Panc1 (cell line): ENCODE results near the gene LONP1. TPM values are rescaled to one million over a fixed set of nuclear protein-coding genes. Genes with fewer than 3 reads are reported as not detected.
"Not testable (repeated sequence)": the region's sequence is repeated elsewhere in the genome, so short reads cannot be mapped to it uniquely, and the experiment has no call there.

Experiments used
- ATAC-seq: fragments of 200-7000 bp; cut with Tn5 transposase; 2 replicates; pipeline ENCODE4 v1.9.1; 2020; ENCODE audit warnings: mild to moderate bottlenecking, moderate library complexity
- BruUV-seq: library from RNA; stranded (reverse); fragments of 400-500 nt; replicated peaks from 2 replicates; lab custom pipeline; 2021; lab: Mats Ljungman, UMichigan
- CTCF ChIA-PET: fragments of 300-600 bp; sonication (Branson Sonifier 250); formaldehyde crosslinking; loops from one replicate; lab custom pipeline; 2022; ENCODE audit warnings: antibody characterized with exemption; lab: Charles Lee
- POLR2A ChIA-PET: fragments of 300-600 bp; sonication (Branson Sonifier 250); formaldehyde crosslinking; loops from one replicate; lab custom pipeline; 2022; ENCODE audit warnings: antibody characterized with exemption; lab: Charles Lee
- DNase-seq: peaks from one replicate; pipeline ENCODE4 v3.0.0-alpha.2; 2010; ENCODE audit warnings: low read depth, low spot score
- H3K27ac ChIP-seq: 2 replicates; pipeline ENCODE4 v1.5.1; 2011; ENCODE audit warnings: mild to moderate bottlenecking, low read length, inconsistent platforms
- H3K27me3 ChIP-seq: fragments of 200-500 bp; sonication (Bioruptor generic); 2 replicates; pipeline ENCODE4 v1.6.0; 2014; ENCODE audit warnings: low read length, inconsistent platforms; ENCODE audit not compliant: control insufficient read depth, insufficient read depth
- H3K36me3 ChIP-seq: fragments of 200-500 bp; sonication (Bioruptor generic); 2 replicates; pipeline ENCODE4 v1.5.1; 2014; ENCODE audit warnings: inconsistent platforms, mild to moderate bottlenecking, low read length, moderate library complexity; ENCODE audit not compliant: control insufficient read depth, insufficient read depth
- H3K4me1 ChIP-seq: 2 replicates; pipeline ENCODE4 v1.5.1; 2011; ENCODE audit warnings: inconsistent platforms, mild to moderate bottlenecking, low read length, moderate library complexity; ENCODE audit not compliant: control insufficient read depth, insufficient read depth
- H3K4me3 ChIP-seq, 2 experiments: 2 replicates each; pipeline ENCODE4 v1.5.1; 2011 to 2012; ENCODE audit warnings: low read depth in 2 of 2, low read length in 2 of 2, mild to moderate bottlenecking in 2 of 2, inconsistent platforms in 1 of 2, moderate library complexity in 1 of 2
- H3K9me3 ChIP-seq: fragments of 200-500 bp; sonication (Bioruptor generic); 2 replicates; pipeline ENCODE4 v1.5.1; 2014; ENCODE audit warnings: low read depth, mild to moderate bottlenecking, inconsistent platforms, low read length, moderate library complexity; ENCODE audit not compliant: control insufficient read depth, insufficient read depth
- CTCF ChIP-seq: fragments of 450-650 bp; IDR thresholded peaks from 2 replicates; pipeline ENCODE4 v1.5.1; 2017; ENCODE audit warnings: mild to moderate bottlenecking
- POLR2AphosphoS5 ChIP-seq: IDR thresholded peaks from 2 replicates; pipeline ENCODE4 v1.6.1; 2012; ENCODE audit warnings: mild to moderate bottlenecking, low read depth, low read length, moderate library complexity
- REST ChIP-seq, 2 experiments: IDR thresholded peaks; 2 replicates each; pipeline ENCODE4 v1.6.1; 2011 to 2012; ENCODE audit warnings: low read depth in 2 of 2, control low read depth in 1 of 2, low read length in 1 of 2, mild to moderate bottlenecking in 1 of 2, moderate library complexity in 1 of 2; ENCODE audit not compliant: insufficient read depth in 1 of 2
- SIN3A ChIP-seq: IDR thresholded peaks from 2 replicates; pipeline ENCODE4 v1.6.1; 2012; ENCODE audit warnings: low read depth, mild to moderate bottlenecking, low read length, moderate library complexity, borderline replicate concordance; ENCODE audit not compliant: insufficient read depth
- TCF7L2 ChIP-seq: IDR thresholded peaks from 2 replicates; pipeline ENCODE4 v1.6.1; 2011; ENCODE audit warnings: mild to moderate bottlenecking, low read depth, low read length, inconsistent platforms
- in situ Hi-C: cut with HindIII; loops from 2 replicates; pipeline ENCODE4 v1.10.0; 2016; ENCODE audit warnings: low sequenced_read_pairs, low pct_unique_long_range_greater_than_20kb
- intact Hi-C: fragments of 100-400 bp; cut with micrococcal nuclease; formaldehyde crosslinking; loops from one replicate; pipeline ENCODE4 v1.10.0; 2022; ENCODE audit not compliant: unreplicated experiment
- total RNA-seq: library from RNA; stranded (reverse); gene quantifications from one replicate; pipeline ENCODE4 v1.2.1, GENCODE V29; 2021; ENCODE audit not compliant: unreplicated experiment

LONP1 gene
- total RNA-seq, 1 experiment from 2014 or later = 93.0 TPM

GRCh38 chr19:5703819-5704818 is 15.8 kb downstream of the LONP1 start:
- H3K9me3 ChIP-seq = no peaks in the 10 kb centered on the region
- in situ Hi-C loops (no loop called here), intact Hi-C loops (no loop called here)
- ATAC-seq (no peak), DNase-seq (no peak)
- H3K4me3 ChIP-seq = no peak overlapping the region
- no peak for TF ChIP-seq REST (IDR thresholded peaks at IDR 0.05; ENCODE audit: insufficient read depth in 1 of 2, low read depth in 2 of 2, low read length in 1 of 2)
- TF ChIP-seq POLR2AphosphoS5 = no peak
- ChIA-PET POLR2A (no interaction called here), CTCF (no interaction called here)
- BruUV-seq = no TSS peak
- H3K4me1 ChIP-seq = no peaks in the 10 kb centered on the region
- no peak overlapping the region for H3K27ac ChIP-seq
- no peaks in the 10 kb centered on the region; the same call in none of the 2 replicates for H3K36me3 ChIP-seq
- H3K27me3 ChIP-seq = no peaks in the 10 kb centered on the region

- POLR2A ChIA-PET, BruUV-seq, CTCF ChIA-PET, ATAC-seq, H3K9me3 ChIP-seq, H3K4me3 ChIP-seq, in situ Hi-C loops, intact Hi-C loops, H3K27ac ChIP-seq, DNase-seq, H3K27me3 ChIP-seq, H3K4me1 ChIP-seq, H3K36me3 ChIP-seq: not testable (repeated sequence)
Measured at GRCh38 chr19:5702053-5702410, 17.9 kb downstream of the LONP1 start.

- H3K27me3 ChIP-seq = no peaks in the 10 kb centered on the region
- in situ Hi-C loops = no loop called here
- DNase-seq (no peak), ATAC-seq (no peak)
- ChIA-PET CTCF (no interaction called here), POLR2A (no interaction called here)
- no peaks in the 10 kb centered on the region for H3K9me3 ChIP-seq
- H3K4me1 ChIP-seq = no peaks in the 10 kb centered on the region; the same call in 1 of the 2 replicates
- no peak overlapping the region for H3K27ac ChIP-seq
- no peaks in the 10 kb centered on the region; the same call in 1 of the 2 replicates for H3K36me3 ChIP-seq
- intact Hi-C loops = no loop called here
- H3K4me3 ChIP-seq = no peak overlapping the region
- no TSS peak for BruUV-seq
- TF ChIP-seq CTCF = no peak
- TF ChIP-seq REST (IDR thresholded peaks at IDR 0.05; ENCODE audit: insufficient read depth in 1 of 2, low read depth in 2 of 2, low read length in 1 of 2) = no peak
- no peak for TF ChIP-seq SIN3A
- TF ChIP-seq POLR2AphosphoS5 = no peak
- no peak for TF ChIP-seq TCF7L2
Measured at GRCh38 chr19:5700455-5701092, 19.4 kb downstream of the LONP1 start.
